ENCODE results near the gene TMEM204.

The TMEM204 gene

DNA sequence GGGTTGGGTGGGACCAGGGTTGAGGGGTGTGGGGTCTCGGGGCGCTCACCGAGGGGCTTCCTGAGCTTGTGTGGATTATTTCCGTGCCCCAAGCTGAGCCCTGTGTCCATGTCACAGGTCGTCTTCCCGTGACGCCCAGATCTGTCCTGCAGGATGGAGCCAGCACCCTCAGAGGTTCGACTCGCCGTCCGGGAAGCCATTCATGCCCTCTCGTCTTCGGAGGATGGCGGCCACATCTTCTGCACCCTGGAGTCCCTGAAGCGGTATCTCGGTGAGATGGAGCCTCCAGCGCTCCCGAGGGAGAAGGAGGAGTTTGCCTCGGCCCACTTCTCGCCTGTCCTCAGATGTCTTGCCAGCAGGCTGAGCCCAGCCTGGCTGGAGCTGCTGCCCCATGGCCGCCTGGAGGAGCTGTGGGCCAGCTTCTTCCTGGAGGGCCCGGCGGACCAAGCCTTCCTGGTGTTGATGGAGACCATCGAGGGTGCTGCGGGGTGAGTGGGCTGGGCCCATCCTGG, 39.3 kb upstream of the TMEM204 start:
- H3K4me3 ChIP-seq (ENCODE audit: control insufficient read depth, low read depth, low read length), result peak overlapping the region; percentile 74
- TF ChIP-seq, protein P1, sequence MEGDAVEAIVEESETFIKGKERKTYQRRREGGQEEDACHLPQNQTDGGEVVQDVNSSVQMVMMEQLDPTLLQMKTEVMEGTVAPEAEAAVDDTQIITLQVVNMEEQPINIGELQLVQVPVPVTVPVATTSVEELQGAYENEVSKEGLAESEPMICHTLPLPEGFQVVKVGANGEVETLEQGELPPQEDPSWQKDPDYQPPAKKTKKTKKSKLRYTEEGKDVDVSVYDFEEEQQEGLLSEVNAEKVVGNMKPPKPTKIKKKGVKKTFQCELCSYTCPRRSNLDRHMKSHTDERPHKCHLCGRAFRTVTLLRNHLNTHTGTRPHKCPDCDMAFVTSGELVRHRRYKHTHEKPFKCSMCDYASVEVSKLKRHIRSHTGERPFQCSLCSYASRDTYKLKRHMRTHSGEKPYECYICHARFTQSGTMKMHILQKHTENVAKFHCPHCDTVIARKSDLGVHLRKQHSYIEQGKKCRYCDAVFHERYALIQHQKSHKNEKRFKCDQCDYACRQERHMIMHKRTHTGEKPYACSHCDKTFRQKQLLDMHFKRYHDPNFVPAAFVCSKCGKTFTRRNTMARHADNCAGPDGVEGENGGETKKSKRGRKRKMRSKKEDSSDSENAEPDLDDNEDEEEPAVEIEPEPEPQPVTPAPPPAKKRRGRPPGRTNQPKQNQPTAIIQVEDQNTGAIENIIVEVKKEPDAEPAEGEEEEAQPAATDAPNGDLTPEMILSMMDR (conservative IDR thresholded peaks at IDR 0.05; ENCODE audit: control insufficient read depth, insufficient read depth, low read depth, low read length), result peak; percentile 73
- DNase-seq (ENCODE audit: low read depth), result peak; percentile 81

DNA sequence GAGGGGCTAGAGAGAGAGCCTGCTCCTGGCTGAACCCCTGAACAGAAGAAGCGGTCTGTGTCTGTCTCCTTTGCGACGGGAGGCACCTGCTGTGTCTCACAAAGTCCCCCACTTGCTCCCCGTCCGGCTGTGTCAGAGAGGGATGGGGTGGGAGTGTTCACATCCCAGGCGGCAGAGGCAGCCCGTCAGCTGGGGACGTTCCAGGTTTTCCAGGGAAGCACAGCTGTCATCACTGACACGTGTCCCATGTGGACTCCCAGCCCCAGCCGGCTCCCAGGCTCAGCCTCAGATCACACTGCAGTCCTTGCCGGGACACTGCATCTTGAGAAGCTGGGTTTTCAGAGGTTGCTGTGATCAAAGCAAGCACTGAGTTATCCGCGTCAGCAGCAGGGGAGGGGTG, 38.8 kb upstream of the TMEM204 start:
- peak overlapping the region; percentile 74 for H3K4me3 ChIP-seq (ENCODE audit: control insufficient read depth, low read depth, low read length)
- TF ChIP-seq, protein P1 (conservative IDR thresholded peaks at IDR 0.05; ENCODE audit: control insufficient read depth, insufficient read depth, low read depth, low read length), result no peak
- DNase-seq (ENCODE audit: low read depth), result peak; percentile 36

DNA sequence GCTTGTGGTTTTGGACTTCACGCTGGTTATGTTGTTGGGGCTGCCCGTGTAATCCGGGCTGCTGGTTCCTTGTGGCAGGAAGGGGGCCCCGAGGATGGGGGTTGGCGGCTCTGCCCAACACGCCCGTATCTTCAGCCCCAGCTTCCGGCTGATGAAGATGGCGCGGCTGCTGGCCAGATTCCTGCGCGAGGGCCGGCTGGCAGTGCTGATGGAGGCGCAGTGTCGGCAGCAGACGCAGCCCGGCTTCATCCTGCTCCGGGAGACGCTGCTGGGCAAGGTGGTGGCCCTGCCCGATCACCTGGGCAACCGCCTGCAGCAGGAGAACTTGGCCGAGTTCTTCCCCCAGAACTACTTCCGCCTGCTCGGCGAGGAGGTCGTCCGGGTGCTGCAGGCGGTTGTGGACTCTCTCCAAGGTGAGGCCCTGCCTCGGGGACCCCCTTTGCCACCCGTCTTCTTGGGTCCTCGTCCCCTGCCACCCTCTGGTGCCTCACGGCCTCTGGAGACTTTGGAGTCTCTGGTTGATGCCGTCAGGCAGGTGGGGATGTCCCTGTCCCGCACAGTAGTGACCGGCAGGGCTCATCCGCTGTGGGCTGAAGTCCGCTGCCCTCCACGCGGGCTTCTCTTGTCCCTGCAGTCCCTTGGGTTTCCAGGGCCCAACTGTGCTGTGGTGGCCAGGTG, 38.1 kb upstream of the TMEM204 start:
- TF ChIP-seq, protein P1 (conservative IDR thresholded peaks at IDR 0.05; ENCODE audit: control insufficient read depth, insufficient read depth, low read depth, low read length), result no peak
- no peak overlapping the region for H3K4me3 ChIP-seq (ENCODE audit: control insufficient read depth, low read depth, low read length)
- DNase-seq (ENCODE audit: low read depth), result no peak

DNA sequence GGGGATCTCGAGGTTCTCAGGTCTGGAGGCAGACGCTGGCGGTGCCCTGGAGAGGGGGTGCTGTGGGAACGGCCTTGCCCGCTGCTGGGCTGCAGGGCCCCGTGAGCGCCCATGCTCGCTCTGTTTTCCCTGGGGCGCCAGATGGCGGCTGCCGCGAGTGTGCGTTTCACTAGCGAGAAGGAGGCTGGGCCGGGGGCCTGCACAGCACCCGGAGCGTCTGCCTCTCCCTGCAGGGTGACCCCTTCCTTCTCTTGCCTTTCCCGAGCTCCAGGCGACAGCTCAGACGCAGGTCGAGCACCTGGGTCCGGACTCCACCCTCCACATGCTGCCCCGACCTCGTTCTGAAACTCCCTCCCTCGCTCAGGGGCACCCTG, 37.6 kb upstream of the TMEM204 start:
- no peak overlapping the region for H3K4me3 ChIP-seq (ENCODE audit: control insufficient read depth, low read depth, low read length)
- TF ChIP-seq, protein P1 (conservative IDR thresholded peaks at IDR 0.05; ENCODE audit: control insufficient read depth, insufficient read depth, low read depth, low read length), result no peak
- DNase-seq (ENCODE audit: low read depth), result no peak

DNA sequence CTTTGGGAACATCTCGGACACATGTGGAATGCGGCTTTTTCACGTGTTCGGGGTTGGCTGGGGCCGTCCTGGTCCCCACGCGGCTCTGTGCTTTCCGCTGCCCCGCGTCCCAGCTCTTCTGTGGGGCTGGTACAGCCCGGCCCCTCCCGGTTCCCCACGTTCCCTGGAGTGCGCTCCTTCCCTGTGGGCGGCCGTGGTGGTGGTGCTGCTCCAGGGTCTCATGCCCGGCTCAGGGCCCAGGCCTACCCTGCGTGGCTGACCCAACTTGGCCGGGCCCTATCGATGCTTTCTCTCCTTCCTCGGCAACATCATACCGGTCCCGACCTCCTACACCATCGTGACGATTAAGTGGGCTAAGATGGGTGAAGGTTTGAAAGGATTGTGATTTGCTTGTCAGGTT, 37.0 kb upstream of the TMEM204 start:
- no peak for DNase-seq (ENCODE audit: low read depth)
- TF ChIP-seq, protein P1 (conservative IDR thresholded peaks at IDR 0.05; ENCODE audit: control insufficient read depth, insufficient read depth, low read depth, low read length), result no peak
- no peak overlapping the region for H3K4me3 ChIP-seq (ENCODE audit: control insufficient read depth, low read depth, low read length)

DNA sequence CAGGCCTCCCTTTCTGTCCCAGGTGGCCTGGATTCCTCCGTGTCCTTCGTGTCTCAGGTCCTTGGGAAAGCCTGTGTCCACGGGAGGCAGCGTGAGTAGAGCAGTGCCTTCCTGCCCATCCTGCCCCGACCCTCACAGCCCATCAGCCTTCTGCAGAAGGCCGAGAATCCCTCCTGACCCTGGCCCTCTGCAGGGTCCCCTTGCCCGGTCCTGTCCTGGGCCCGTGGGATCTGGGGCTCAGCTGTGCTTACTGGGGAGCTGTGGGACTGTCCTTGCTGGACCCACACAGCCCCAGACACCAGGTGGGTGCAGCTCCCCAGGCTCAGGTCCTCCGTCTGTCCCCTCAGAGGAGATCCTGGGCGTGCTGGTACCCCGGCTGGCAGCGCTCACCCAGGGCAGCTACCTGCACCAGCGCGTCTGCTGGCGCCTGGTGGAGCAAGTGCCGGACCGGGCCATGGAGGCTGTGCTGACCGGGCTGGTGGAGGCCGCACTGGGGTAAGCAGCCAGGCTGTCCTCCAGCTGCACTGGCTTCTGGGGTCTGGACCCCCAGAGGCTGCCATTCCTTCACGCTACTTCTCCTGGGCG, 36.4 kb upstream of the TMEM204 start:
- TF ChIP-seq, protein P1 (conservative IDR thresholded peaks at IDR 0.05; ENCODE audit: control insufficient read depth, insufficient read depth, low read depth, low read length), result no peak
- no peak overlapping the region for H3K4me3 ChIP-seq (ENCODE audit: control insufficient read depth, low read depth, low read length)
- no peak for DNase-seq (ENCODE audit: low read depth)
